Keratinocyte (primary cell): Measurements from ENCODE around the gene CHM. TPM values are rescaled to one million over a fixed set of nuclear protein-coding genes. Genes with fewer than 3 reads are reported as not detected.
A peak's percentile ranks its signal among the peaks of the same experiment; 100 is the strongest.

Experiments
- DNase-seq: peaks from one replicate; pipeline ENCODE4 v3.0.0-alpha.2; 2011; ENCODE audit warnings: low read depth, missing footprints, low spot score
- FAIRE-seq: peaks from 2 replicates; lab custom pipeline; 2011; peaks lifted over from hg19 to GRCh38; lab: Jason Lieb, UNC
- H2AFZ ChIP-seq: 2 replicates; pipeline ENCODE4 v1.6.0; 2012; ENCODE audit warnings: low read length, control low read depth, inconsistent platforms; ENCODE audit not compliant: control insufficient read depth
- H3K27ac ChIP-seq: 2 replicates; pipeline ENCODE4 v1.5.1; 2011; ENCODE audit warnings: low read length; ENCODE audit not compliant: control insufficient read depth, insufficient read depth
- H3K27me3 ChIP-seq: 3 replicates; pipeline ENCODE4 v1.6.0; 2011; ENCODE audit warnings: low read length; ENCODE audit not compliant: control insufficient read depth, insufficient read depth; ENCODE audit errors: extremely low read depth
- H3K36me3 ChIP-seq, 2 experiments: 2 replicates in 1 of 2; 3 replicates in 1 of 2; pipeline ENCODE4 v1.5.1; 2011; ENCODE audit warnings: low read length in 2 of 2, mild to moderate bottlenecking in 1 of 2; ENCODE audit not compliant: control insufficient read depth in 2 of 2, insufficient read depth in 2 of 2; ENCODE audit errors: extremely low read depth in 1 of 2
- H3K4me1 ChIP-seq: 3 replicates; pipeline ENCODE4 v1.5.1; 2011; ENCODE audit warnings: low read length; ENCODE audit not compliant: control insufficient read depth, insufficient read depth; ENCODE audit errors: extremely low read depth
- H3K4me2 ChIP-seq: 3 replicates; pipeline ENCODE4 v1.6.0; 2011; ENCODE audit warnings: low read depth, low read length; ENCODE audit not compliant: control insufficient read depth, insufficient read depth; ENCODE audit errors: extremely low read depth
- H3K4me3 ChIP-seq, 3 experiments: fragments of 200-600 bp in 1 of 3; sonication (generic) in 1 of 3; 2 replicates in 2 of 3; 3 replicates in 1 of 3; pipeline ENCODE4 v1.5.1; 2011 to 2016; ENCODE audit warnings: low read length in 3 of 3, mild to moderate bottlenecking in 3 of 3, control low read depth in 2 of 3, inconsistent platforms in 1 of 3, low read depth in 1 of 3, mixed read lengths in 1 of 3, mixed run types in 1 of 3, moderate library complexity in 1 of 3; ENCODE audit not compliant: control insufficient read depth in 2 of 3, insufficient read depth in 2 of 3; ENCODE audit errors: extremely low read depth in 1 of 3
- H3K79me2 ChIP-seq: 2 replicates; pipeline ENCODE4 v1.6.0; 2012; ENCODE audit warnings: low read length; ENCODE audit not compliant: control insufficient read depth, insufficient read depth
- H3K9ac ChIP-seq: 3 replicates; pipeline ENCODE4 v1.6.0; 2011; ENCODE audit warnings: low read length; ENCODE audit not compliant: control insufficient read depth, insufficient read depth; ENCODE audit errors: extremely low read depth
- H3K9me1 ChIP-seq: 3 replicates; pipeline ENCODE4 v1.6.0; 2011; ENCODE audit warnings: low read length; ENCODE audit not compliant: control insufficient read depth, insufficient read depth; ENCODE audit errors: extremely low read depth
- H3K9me3 ChIP-seq: 2 replicates; pipeline ENCODE4 v1.5.1; 2012; ENCODE audit warnings: low read depth, low read length; ENCODE audit not compliant: control insufficient read depth
- H4K20me1 ChIP-seq: 3 replicates; pipeline ENCODE4 v1.6.0; 2011; ENCODE audit warnings: low read length; ENCODE audit not compliant: control insufficient read depth, insufficient read depth; ENCODE audit errors: extremely low read depth
- EZH2 ChIP-seq: IDR thresholded peaks from one replicate; pipeline ENCODE4 v1.6.1; 2012; ENCODE audit warnings: inconsistent platforms, mild to moderate bottlenecking, low read length, moderate library complexity
- dilution Hi-C: fragments of 300-500 bp; cut with MboI; formaldehyde crosslinking; loops from one replicate; pipeline ENCODE4 v1.7.0; 2020; ENCODE audit warnings: low sequenced_read_pairs; ENCODE audit not compliant: extremely low pct_ligation_motif_present
- polyA plus RNA-seq, 5 experiments: library from polyadenylated mRNA; depleted of rRNA in 3 of 5; stranded (reverse) in 3 of 5; stranded (forward) in 1 of 5; unstranded in 1 of 5; fragments of >200 nt; gene quantifications; 1 replicate in 1 of 5; 2 replicates in 3 of 5; 3 replicates in 1 of 5; pipeline versions ENCODE4 v1.2.1 to v1.2.3, GENCODE V29; 2011 to 2012; ENCODE audit warnings: missing spikeins in 2 of 5, low read depth in 1 of 5, low replicate concordance in 1 of 5
- TF ChIP-seq, protein P1 (sequence below), 3 experiments: IDR thresholded peaks in 1 of 3; conservative IDR thresholded peaks in 1 of 3; optimal IDR thresholded peaks in 1 of 3; 2 replicates in 2 of 3; 3 replicates in 1 of 3; pipeline versions ENCODE3 to v1.5.1; 2011; ENCODE audit warnings: low read length in 3 of 3, mild to moderate bottlenecking in 3 of 3, moderate library complexity in 2 of 3, control low read depth in 1 of 3, inconsistent platforms in 1 of 3; ENCODE audit not compliant: insufficient read depth in 2 of 3; ENCODE audit errors: extremely low read depth in 1 of 3

The CHM gene
- polyA plus RNA-seq, 1 donor (not counting 4 experiments of a cell fraction or from before 2014, with no cell fraction given) = 20.4 TPM

- dilution Hi-C loops = no loop called here
- no peak for TF ChIP-seq EZH2
- TF ChIP-seq, protein P1, sequence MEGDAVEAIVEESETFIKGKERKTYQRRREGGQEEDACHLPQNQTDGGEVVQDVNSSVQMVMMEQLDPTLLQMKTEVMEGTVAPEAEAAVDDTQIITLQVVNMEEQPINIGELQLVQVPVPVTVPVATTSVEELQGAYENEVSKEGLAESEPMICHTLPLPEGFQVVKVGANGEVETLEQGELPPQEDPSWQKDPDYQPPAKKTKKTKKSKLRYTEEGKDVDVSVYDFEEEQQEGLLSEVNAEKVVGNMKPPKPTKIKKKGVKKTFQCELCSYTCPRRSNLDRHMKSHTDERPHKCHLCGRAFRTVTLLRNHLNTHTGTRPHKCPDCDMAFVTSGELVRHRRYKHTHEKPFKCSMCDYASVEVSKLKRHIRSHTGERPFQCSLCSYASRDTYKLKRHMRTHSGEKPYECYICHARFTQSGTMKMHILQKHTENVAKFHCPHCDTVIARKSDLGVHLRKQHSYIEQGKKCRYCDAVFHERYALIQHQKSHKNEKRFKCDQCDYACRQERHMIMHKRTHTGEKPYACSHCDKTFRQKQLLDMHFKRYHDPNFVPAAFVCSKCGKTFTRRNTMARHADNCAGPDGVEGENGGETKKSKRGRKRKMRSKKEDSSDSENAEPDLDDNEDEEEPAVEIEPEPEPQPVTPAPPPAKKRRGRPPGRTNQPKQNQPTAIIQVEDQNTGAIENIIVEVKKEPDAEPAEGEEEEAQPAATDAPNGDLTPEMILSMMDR (optimal IDR thresholded peaks at IDR 0.05 in 1 of 3, IDR thresholded peaks at IDR 0.05 in 1 of 3, conservative IDR thresholded peaks at IDR 0.05 in 1 of 3; ENCODE audit: extremely low read depth in 1 of 3, insufficient read depth in 2 of 3, low read length in 3 of 3) = no peak
- Histone ChIP-seq H3K27ac (no peak overlapping the region), H3K79me2 (peaks cover 4% of the 10 kb centered on the region), H3K27me3 (no peaks in the 10 kb centered on the region), H2AFZ (no peak overlapping the region), H3K9me3 (no peaks in the 10 kb centered on the region), H4K20me1 (no peaks in the 10 kb centered on the region), H3K4me1 (no peaks in the 10 kb centered on the region), H3K9ac (no peak overlapping the region), H3K36me3 (no peaks in the 10 kb centered on the region), H3K4me2 (no peak overlapping the region), H3K9me1 (no peaks in the 10 kb centered on the region), H3K4me3 (no peak overlapping the region)
- no peak for DNase-seq
- no peak for FAIRE-seq
Observed at GRCh38 chrX:86051741-86052140, 4.4 kb upstream of the CHM start.

DNA sequence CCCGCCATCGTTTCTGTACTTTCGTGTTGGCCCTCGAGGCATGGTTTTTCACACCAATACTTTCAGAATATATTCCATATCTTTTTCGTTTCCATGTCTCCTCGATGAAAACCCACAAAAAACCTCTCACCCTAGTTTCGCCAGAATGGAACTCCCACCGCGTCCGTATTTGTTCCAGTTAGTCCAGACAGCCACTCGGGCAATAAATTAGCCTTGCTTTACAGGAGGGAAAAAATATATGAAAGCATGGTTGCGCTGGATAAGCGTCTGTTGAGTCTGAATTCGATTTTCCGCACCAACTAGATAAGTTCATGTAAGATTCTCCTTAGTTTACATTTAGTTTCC, 550 bp upstream of the CHM start:
- no peak for TF ChIP-seq EZH2
- TF ChIP-seq, protein P1 (optimal IDR thresholded peaks at IDR 0.05 in 1 of 3, IDR thresholded peaks at IDR 0.05 in 1 of 3, conservative IDR thresholded peaks at IDR 0.05 in 1 of 3; ENCODE audit: extremely low read depth in 1 of 3, insufficient read depth in 2 of 3, low read length in 3 of 3) = no peak
- H3K4me2 ChIP-seq = peak overlapping the region; percentile 67
- no peaks in the 10 kb centered on the region for H3K9me1 ChIP-seq
- H3K9me3 ChIP-seq = no peaks in the 10 kb centered on the region
- H3K27ac ChIP-seq = no peak overlapping the region
- no peaks in the 10 kb centered on the region for H3K36me3 ChIP-seq
- DNase-seq = no peak
- peak overlapping the region; percentile 42 to 74 (median 60) for H3K4me3 ChIP-seq
- FAIRE-seq = no peak
- H3K79me2 ChIP-seq = peaks cover 35% of the 10 kb centered on the region
- no peaks in the 10 kb centered on the region for H3K4me1 ChIP-seq
- H4K20me1 ChIP-seq = no peaks in the 10 kb centered on the region
- dilution Hi-C loops = no loop called here
- no peak overlapping the region for H3K9ac ChIP-seq
- no peaks in the 10 kb centered on the region for H3K27me3 ChIP-seq
- peak overlapping the region; percentile 14 for H2AFZ ChIP-seq
